HepG2 (cell line): ENCODE measurements around the gene GSTM4. TPM values are rescaled to one million over a fixed set of nuclear protein-coding genes. Genes with fewer than 3 reads are reported as not detected.

Experiments
- ATAC-seq: fragments of 200-7000 bp; cut with Tn5 transposase; 3 replicates; pipeline ENCODE4 v1.9.1; 2020; ENCODE audit warnings: mild to moderate bottlenecking, moderate library complexity
- BruUV-seq: library from RNA; stranded (reverse); fragments of 400-500 nt; replicated peaks from 2 replicates; lab custom pipeline; 2021; lab: Mats Ljungman, UMichigan
- CTCF ChIA-PET: fragments of 300-600 bp; formaldehyde crosslinking; extraction: SDS; loops from one replicate; lab custom pipeline; 2021; ENCODE audit warnings: low total read pairs, inconsistent platforms, low intra/inter-chr PET ratio; lab: Yijun Ruan, JAX
- POLR2A ChIA-PET: fragments of 350-600 bp; sonication (Branson Sonifier 250); formaldehyde crosslinking; loops from one replicate; lab custom pipeline; 2020; ENCODE audit warnings: antibody characterized with exemption, inconsistent platforms; lab: Yijun Ruan, JAX
- DNase-seq: peaks from one replicate; pipeline ENCODE4 v3.0.0-alpha.2; 2015; ENCODE audit warnings: low spot score
- FAIRE-seq: peaks from 3 replicates; lab custom pipeline; 2011; peaks lifted over from hg19 to GRCh38; lab: Jason Lieb, UNC
- H2AFZ ChIP-seq: one replicate; pipeline ENCODE4 v1.6.1; 2011; ENCODE audit warnings: low read length, inconsistent platforms
- H3K27ac ChIP-seq: fragments of 300-600 bp; 3 replicates; pipeline ENCODE4 v1.8.0; 2011; ENCODE audit warnings: mixed run types, mild to moderate bottlenecking, mixed read lengths, low read length, inconsistent platforms; ENCODE audit not compliant: insufficient read depth; ENCODE audit errors: extremely low read length
- H3K27me3 ChIP-seq, 2 experiments: fragments of 200-600 bp in 1 of 2; 2 replicates in 1 of 2; 3 replicates in 1 of 2; pipeline versions ENCODE4 v1.6.0 to v1.8.0; 2011; ENCODE audit warnings: low read length in 2 of 2, mild to moderate bottlenecking in 2 of 2, moderate library complexity in 2 of 2, inconsistent platforms in 1 of 2; ENCODE audit not compliant: insufficient read depth in 2 of 2, control insufficient read depth in 1 of 2
- H3K36me3 ChIP-seq, 2 experiments: fragments of 200-600 bp in 1 of 2; replicated peaks in 1 of 2; 2 replicates in 1 of 2; 3 replicates in 1 of 2; pipeline versions ENCODE4 v1.5.1 to v1.8.0; 2011; ENCODE audit warnings: low read length in 2 of 2, inconsistent platforms in 1 of 2; ENCODE audit not compliant: insufficient read depth in 2 of 2, control insufficient read depth in 1 of 2
- H3K4me1 ChIP-seq: 2 replicates; pipeline ENCODE4 v1.5.1; 2012; ENCODE audit warnings: low read length, inconsistent platforms; ENCODE audit not compliant: insufficient read depth
- H3K4me2 ChIP-seq: 2 replicates; pipeline ENCODE4 v1.6.0; 2011; ENCODE audit warnings: low read depth, low read length, inconsistent platforms
- H3K4me3 ChIP-seq, 3 experiments: fragments of 200-600 bp in 1 of 3; sonication (generic), shearing (Covaris generic) in 1 of 3; replicated peaks in 1 of 3; 2 replicates each; pipeline ENCODE4 v1.5.1; 2011 to 2016; ENCODE audit warnings: low read length in 3 of 3, inconsistent platforms in 2 of 3, low read depth in 2 of 3, mild to moderate bottlenecking in 2 of 3, control low read depth in 1 of 3, mixed read lengths in 1 of 3; ENCODE audit not compliant: insufficient read depth in 1 of 3
- H3K79me2 ChIP-seq: one replicate; pipeline ENCODE4 v1.6.1; 2011; ENCODE audit warnings: low read length, inconsistent platforms; ENCODE audit not compliant: insufficient read depth
- H3K9ac ChIP-seq: 2 replicates; pipeline ENCODE4 v1.6.0; 2011; ENCODE audit warnings: mild to moderate bottlenecking, low read depth, low read length, inconsistent platforms; ENCODE audit not compliant: insufficient read depth
- H3K9me3 ChIP-seq: 2 replicates; pipeline ENCODE4 v1.5.1; 2012; ENCODE audit warnings: mild to moderate bottlenecking, low read length
- H4K20me1 ChIP-seq: 2 replicates; pipeline ENCODE4 v1.6.0; 2011; ENCODE audit warnings: inconsistent platforms, mild to moderate bottlenecking, low read length, moderate library complexity; ENCODE audit not compliant: insufficient read depth
- CEBPG ChIP-seq: IDR thresholded peaks from 2 replicates; pipeline ENCODE4 v1.6.1; 2016
- CREM ChIP-seq, 2 experiments: sonication (generic) in 1 of 2; formaldehyde crosslinking in 1 of 2; IDR thresholded peaks; 2 replicates each; pipeline versions ENCODE4 v1.4.0 to v1.6.1; 2016 to 2020; ENCODE audit warnings: antibody characterized with exemption in 1 of 2, mild to moderate bottlenecking in 1 of 2, missing genetic modification reagents in 1 of 2
- FOXA3 ChIP-seq: IDR thresholded peaks from 2 replicates; pipeline ENCODE4 v1.6.1; 2016; ENCODE audit warnings: missing genetic modification reagents, missing compliant biosample characterization
- HNRNPH1 ChIP-seq: fragments of 200-400 bp; formaldehyde crosslinking; optimal IDR thresholded peaks from 2 replicates; pipeline ENCODE3; 2017; ENCODE audit warnings: mild to moderate bottlenecking, low read depth, low read length
- LBX2 ChIP-seq: sonication (generic); formaldehyde crosslinking; IDR thresholded peaks from 2 replicates; pipeline ENCODE4 v1.5.0; 2020; ENCODE audit warnings: missing genetic modification reagents, mild to moderate bottlenecking, borderline replicate concordance
- NFIC ChIP-seq: IDR thresholded peaks from 2 replicates; pipeline ENCODE4 v1.6.1; 2012; ENCODE audit warnings: mild to moderate bottlenecking, low read length, inconsistent platforms
- NR2F1 ChIP-seq, 2 experiments: fragments of 450-650 bp in 1 of 2; formaldehyde crosslinking in 1 of 2; IDR thresholded peaks; 2 replicates each; pipeline versions ENCODE4 v1.5.0 to v1.6.1; 2016 to 2020; ENCODE audit warnings: mild to moderate bottlenecking in 1 of 2, missing compliant biosample characterization in 1 of 2, missing genetic modification reagents in 1 of 2, moderate library complexity in 1 of 2
- POLR2G ChIP-seq: fragments of 200-400 bp; formaldehyde crosslinking; IDR thresholded peaks from 2 replicates; pipeline ENCODE4 v1.6.1; 2018; ENCODE audit warnings: mild to moderate bottlenecking, low read depth, low read length, moderate library complexity
- RNF219 ChIP-seq: sonication (generic); formaldehyde crosslinking; IDR thresholded peaks from 2 replicates; pipeline ENCODE4 v1.5.0; 2020; ENCODE audit warnings: mild to moderate bottlenecking, missing genetic modification reagents
- SYNCRIP ChIP-seq: fragments of 200-400 bp; formaldehyde crosslinking; IDR thresholded peaks from 2 replicates; pipeline ENCODE4 v1.6.1; 2018; ENCODE audit warnings: mild to moderate bottlenecking, low read depth, low read length; ENCODE audit not compliant: insufficient read depth
- ZBTB34 ChIP-seq: sonication (generic); formaldehyde crosslinking; IDR thresholded peaks from 2 replicates; pipeline ENCODE4 v1.8.0; 2022; ENCODE audit warnings: mild to moderate bottlenecking, missing genetic modification reagents
- ZBTB8A ChIP-seq: sonication (generic); formaldehyde crosslinking; IDR thresholded peaks from 2 replicates; pipeline ENCODE4 v1.4.0; 2020; ENCODE audit warnings: mild to moderate bottlenecking, low read depth, missing genetic modification reagents, borderline replicate concordance
- ZHX1 ChIP-seq: sonication (generic); formaldehyde crosslinking; IDR thresholded peaks from 2 replicates; pipeline ENCODE4 v1.8.1; 2022; ENCODE audit warnings: low read depth, mild to moderate bottlenecking, missing genetic modification reagents
- ZNF776 ChIP-seq: sonication (generic); formaldehyde crosslinking; IDR thresholded peaks from 2 replicates; pipeline ENCODE4 v1.4.0; 2020; ENCODE audit warnings: mild to moderate bottlenecking, missing genetic modification reagents
- ZSCAN25 ChIP-seq: sonication (generic); formaldehyde crosslinking; IDR thresholded peaks from 2 replicates; pipeline ENCODE4 v1.8.0; 2022; ENCODE audit warnings: mild to moderate bottlenecking, missing genetic modification reagents
- WGBS: methylation state at CpG from one replicate; pipeline ENCODE4 v1.1.6; 2017; ENCODE audit warnings: low lambda C conversion rate; 5-methylcytosine and 5-hydroxymethylcytosine counted together
- in situ Hi-C: cut with HindIII; loops from 2 replicates; pipeline ENCODE4 v1.10.0; 2017; ENCODE audit warnings: low pct_unique_long_range_greater_than_20kb; ENCODE audit not compliant: extremely low pct_ligation_motif_present
- intact Hi-C: fragments of 100-400 bp; cut with micrococcal nuclease; formaldehyde crosslinking; loops from one replicate; pipeline ENCODE4 v1.10.0; 2022; ENCODE audit not compliant: unreplicated experiment
- polyA plus RNA-seq, 8 experiments: library from polyadenylated mRNA; depleted of rRNA in 3 of 8; stranded (reverse) in 7 of 8; unstranded in 1 of 8; fragments of >200 nt; fragmentation: Illumina TruSeq in 4 of 8; extraction: Trizol in 4 of 8; gene quantifications; 2 replicates each; pipeline versions ENCODE4 v1.2.1 to v1.2.3, GENCODE V29; 2011 to 2016; ENCODE audit warnings: low read depth in 4 of 8, missing spikeins in 1 of 8, mixed read lengths in 1 of 8; ENCODE audit not compliant: insufficient read depth in 1 of 8
- total RNA-seq, 5 experiments: library from RNA; depleted of rRNA; stranded (reverse); fragments of >200 nt; fragmentation: Illumina TruSeq; extraction: Trizol; gene quantifications; 2 replicates each; pipeline ENCODE4 v1.2.3, GENCODE V29; 2016; ENCODE audit warnings: low read depth in 1 of 5

The GSTM4 gene
- total and polyA plus RNA-seq, 2 of the 13 experiments (the other 11 are each of a cell fraction or from before 2014, with no cell fraction given) = 25.3 to 40.8 TPM

- TF ChIP-seq LBX2 (CRISPR knock-in tag) = no peak
- no peak for TF ChIP-seq ZHX1 (CRISPR knock-in tag)
- TF ChIP-seq FOXA3 = no peak
- TF ChIP-seq ZSCAN25 = no peak
- TF ChIP-seq NFIC = no peak
- no peak for TF ChIP-seq HNRNPH1
These were observed 18.5 kb upstream of the GSTM4 start (continued) for GRCh38 chr1:109637446-109637845.

GRCh38 chr1:109639063-109639840 lies 16.6 kb upstream of the GSTM4 start:
- no peaks in the 10 kb centered on the region for H3K36me3 ChIP-seq
- ATAC-seq = no peak
- H3K9me3 ChIP-seq = no peaks in the 10 kb centered on the region
- no peak overlapping the region for H3K9ac ChIP-seq
- no TSS peak for BruUV-seq
- intact Hi-C loops (loop anchor here (2.0 kb wide), 1 partner anchor 96 kb away; no protein-coding TSS in a partner anchor), in situ Hi-C loops (no loop called here)
- H3K27me3 ChIP-seq = 0 out of 5 replicates have a peak, but pooled peaks cover 0 to 3% of the 10 kb centered on the region in 2 experiments
- POLR2A ChIA-PET = interaction anchor here (1.2 to 3.8 kb wide), 6 partner anchors 11 to 135 kb away, joined by 3 to 23 read pairs (median 4); partner anchors contain the start of genes EPS8L3 and GNAI3
- no peak for FAIRE-seq
- no peak overlapping the region for H3K4me3 ChIP-seq
- no peaks in the 10 kb centered on the region for H4K20me1 ChIP-seq
- H3K79me2 ChIP-seq = no peaks in the 10 kb centered on the region
- CTCF ChIA-PET = interaction anchor here (1.2 to 2.6 kb wide), 2 partner anchors 93 to 134 kb away, joined by 7 to 13 read pairs; no protein-coding TSS in a partner anchor
- 32% methylated on average over 6 of the region's 9 CpGs for WGBS
- H3K27ac ChIP-seq = no peak overlapping the region
- H3K4me2 ChIP-seq = no peak overlapping the region
- no peak overlapping the region for H2AFZ ChIP-seq
- peaks cover 33% of the 10 kb centered on the region for H3K4me1 ChIP-seq
- DNase-seq = no peak
- TF ChIP-seq RNF219 (CRISPR knock-in tag) (no peak), NR2F1 (CRISPR knock-in tag; IDR thresholded peaks at IDR 0.05) (no peak), ZNF776 (CRISPR knock-in tag) (no peak), CEBPG (CRISPR knock-in tag) (no peak), ZBTB34 (CRISPR knock-in tag) (no peak), SYNCRIP (no peak), POLR2G (no peak), ZBTB8A (CRISPR knock-in tag) (no peak), CREM (IDR thresholded peaks at IDR 0.05) (no peak), CREM (CRISPR knock-in tag; IDR thresholded peaks at IDR 0.05) (no peak)
